OCI-LY1 (cell line): Measurements from ENCODE around the gene CHRM3.

Experiments used
- H2AFZ ChIP-seq: fragments of 200-600 bp; sonication (generic), shearing (Covaris generic); 2 replicates; pipeline ENCODE4 v1.6.0; 2014; ENCODE audit warnings: antibody characterized with exemption, mild to moderate bottlenecking, low read length
- H3F3A ChIP-seq: fragments of 200-600 bp; sonication (generic), shearing (Covaris generic); 2 replicates; pipeline ENCODE4 v1.6.0; 2014; ENCODE audit warnings: mild to moderate bottlenecking, antibody characterized with exemption, low read length, moderate library complexity; ENCODE audit not compliant: insufficient read depth
- H3K27ac ChIP-seq: fragments of 200-600 bp; sonication (generic); 2 replicates; pipeline ENCODE4 v1.5.1; 2014; ENCODE audit warnings: low read length, mixed run types, mild to moderate bottlenecking, low read depth; ENCODE audit not compliant: poor library complexity, severe bottlenecking
- H3K27me3 ChIP-seq: fragments of 200-600 bp; sonication (generic); 2 replicates; pipeline ENCODE4 v1.6.0; 2014; ENCODE audit warnings: antibody characterized with exemption, mild to moderate bottlenecking, low read length, moderate library complexity; ENCODE audit not compliant: insufficient read depth
- H3K36me3 ChIP-seq: fragments of 200-600 bp; sonication (generic); 2 replicates; pipeline ENCODE4 v1.6.1; 2014; ENCODE audit warnings: mild to moderate bottlenecking, antibody characterized with exemption, low read length, moderate library complexity, mixed read lengths; ENCODE audit not compliant: insufficient read depth
- H3K4me1 ChIP-seq: fragments of 200-600 bp; sonication (generic); 2 replicates; pipeline ENCODE4 v1.5.1; 2014; ENCODE audit warnings: mild to moderate bottlenecking, low read length, moderate library complexity; ENCODE audit not compliant: insufficient read depth, severe bottlenecking
- H3K4me2 ChIP-seq: fragments of 200-600 bp; sonication (generic), shearing (Covaris generic); 2 replicates; pipeline ENCODE4 v1.6.1; 2014; ENCODE audit warnings: low read length
- H3K4me3 ChIP-seq: fragments of 200-600 bp; sonication (generic); 2 replicates; pipeline ENCODE4 v1.5.1; 2014; ENCODE audit warnings: low read length, low read depth, mild to moderate bottlenecking, mixed read lengths; ENCODE audit not compliant: poor library complexity, severe bottlenecking
- H3K79me2 ChIP-seq: fragments of 200-600 bp; shearing (Covaris generic); 2 replicates; pipeline ENCODE4 v1.6.1; 2016; ENCODE audit warnings: mixed run types, low read length, mixed read lengths; ENCODE audit not compliant: insufficient read depth
- H3K9ac ChIP-seq: fragments of 200-600 bp; sonication (generic), shearing (Covaris generic); 2 replicates; pipeline ENCODE4 v1.6.1; 2014; ENCODE audit warnings: mild to moderate bottlenecking, low read length, mixed read lengths
- H3K9me2 ChIP-seq: fragments of 200-600 bp; sonication (generic), shearing (Covaris generic); 2 replicates; pipeline ENCODE4 v1.6.1; 2014; ENCODE audit warnings: low read depth, mild to moderate bottlenecking, low read length, mixed read lengths
- H3K9me3 ChIP-seq: fragments of 200-600 bp; shearing (Covaris generic); 2 replicates; pipeline ENCODE4 v1.6.1; 2014; ENCODE audit warnings: low read length, mixed read lengths
- H4K20me1 ChIP-seq: fragments of 200-600 bp; sonication (generic), shearing (Covaris generic); 2 replicates; pipeline ENCODE4 v1.6.0; 2016; ENCODE audit warnings: mild to moderate bottlenecking, low read length; ENCODE audit not compliant: insufficient read depth
- CTCF ChIP-seq: fragments of 200-600 bp; sonication (generic), shearing (Covaris generic); IDR thresholded peaks from 2 replicates; pipeline ENCODE4 v1.5.1; 2017; ENCODE audit warnings: mild to moderate bottlenecking, antibody characterized with exemption, low read length, moderate library complexity, mixed read lengths
- EZH2 ChIP-seq: fragments of 200-600 bp; sonication (generic), shearing (Covaris generic); IDR thresholded peaks from 2 replicates; pipeline ENCODE4 v1.8.0; 2017; ENCODE audit warnings: borderline replicate concordance, mixed run types, mild to moderate bottlenecking, antibody characterized with exemption, low read length, moderate library complexity, mixed read lengths

Gene CHRM3

GRCh38 chr1:239392271-239392670, 5.9 kb downstream of the CHRM3 start:
- no peak overlapping the region for H2AFZ ChIP-seq
- TF ChIP-seq CTCF: no peak
- no peak for TF ChIP-seq EZH2
- no peaks in the 10 kb centered on the region for H4K20me1 ChIP-seq
- no peaks in the 10 kb centered on the region for H3K9me2 ChIP-seq
- H3K4me2 ChIP-seq: no peak overlapping the region
- H3K36me3 ChIP-seq: no peaks in the 10 kb centered on the region
- no peaks in the 10 kb centered on the region for H3K27me3 ChIP-seq
- H3K9ac ChIP-seq: no peak overlapping the region
- no peaks in the 10 kb centered on the region for H3F3A ChIP-seq
- H3K4me1 ChIP-seq: no peaks in the 10 kb centered on the region
- no peak overlapping the region for H3K4me3 ChIP-seq
- no peaks in the 10 kb centered on the region for H3K9me3 ChIP-seq
- H3K79me2 ChIP-seq: no peaks in the 10 kb centered on the region
- no peak overlapping the region for H3K27ac ChIP-seq

GRCh38 chr1:239394107-239394506, 7.7 kb downstream of the CHRM3 start:
- Histone ChIP-seq H3K27ac (no peak overlapping the region), H4K20me1 (no peaks in the 10 kb centered on the region), H3K9ac (no peak overlapping the region), H3K9me3 (no peaks in the 10 kb centered on the region), H2AFZ (no peak overlapping the region), H3F3A (no peaks in the 10 kb centered on the region), H3K4me2 (no peak overlapping the region), H3K27me3 (no peaks in the 10 kb centered on the region), H3K4me3 (no peak overlapping the region), H3K36me3 (no peaks in the 10 kb centered on the region), H3K9me2 (no peaks in the 10 kb centered on the region), H3K79me2 (no peaks in the 10 kb centered on the region), H3K4me1 (no peaks in the 10 kb centered on the region)
- no peak for TF ChIP-seq CTCF

- no peaks in the 10 kb centered on the region for H3K9me2 ChIP-seq
- H4K20me1 ChIP-seq: no peaks in the 10 kb centered on the region
- H3F3A ChIP-seq: no peaks in the 10 kb centered on the region
- H3K36me3 ChIP-seq: no peaks in the 10 kb centered on the region
- TF ChIP-seq CTCF: no peak
- no peak for TF ChIP-seq EZH2
- no peaks in the 10 kb centered on the region for H3K4me1 ChIP-seq
- no peak overlapping the region for H3K4me3 ChIP-seq
- H3K9me3 ChIP-seq: no peaks in the 10 kb centered on the region
- H2AFZ ChIP-seq: no peak overlapping the region
- H3K4me2 ChIP-seq: no peak overlapping the region
- no peak overlapping the region for H3K27ac ChIP-seq
- H3K79me2 ChIP-seq: no peaks in the 10 kb centered on the region
- H3K27me3 ChIP-seq: no peaks in the 10 kb centered on the region
- no peak overlapping the region for H3K9ac ChIP-seq
Measured at GRCh38 chr1:239413916-239414315, 27.5 kb downstream of the CHRM3 start.
